Glutamatergic neuron (in vitro differentiated cells): ENCODE measurements around the gene PAQR4. TPM values are rescaled to one million over a fixed set of nuclear protein-coding genes. Genes with fewer than 3 reads are reported as not detected.
A peak's percentile ranks its signal among the peaks of the same experiment; 100 is the strongest.
"Not testable (repeated sequence)": the region's sequence is repeated elsewhere in the genome, so short reads cannot be mapped to it uniquely, and the experiment has no call there.

ENCODE experiments used
- DNase-seq: peaks from one replicate; pipeline ENCODE4 v3.0.0; 2022
- H3K27ac Mint-ChIP-seq: one replicate; pipeline ENCODE4 v1.8.0; 2020; ENCODE audit warnings: mild to moderate bottlenecking, mixed read lengths, inconsistent platforms; ENCODE audit not compliant: unreplicated experiment
- H3K27me3 Mint-ChIP-seq: one replicate; pipeline ENCODE4 v1.8.0; 2020; ENCODE audit warnings: mild to moderate bottlenecking, moderate library complexity, mixed read lengths, inconsistent platforms; ENCODE audit not compliant: unreplicated experiment
- H3K36me3 Mint-ChIP-seq: one replicate; pipeline ENCODE4 v1.8.0; 2020; ENCODE audit warnings: mild to moderate bottlenecking, mixed read lengths, inconsistent platforms; ENCODE audit not compliant: unreplicated experiment
- H3K4me1 Mint-ChIP-seq: one replicate; pipeline ENCODE4 v1.8.0; 2020; ENCODE audit warnings: mild to moderate bottlenecking, low read depth, mixed read lengths, inconsistent platforms; ENCODE audit not compliant: unreplicated experiment
- H3K4me3 Mint-ChIP-seq: one replicate; pipeline ENCODE4 v1.8.0; 2020; ENCODE audit warnings: mild to moderate bottlenecking, mixed read lengths, inconsistent platforms; ENCODE audit not compliant: unreplicated experiment
- H3K9me3 Mint-ChIP-seq: one replicate; pipeline ENCODE4 v1.8.0; 2020; ENCODE audit warnings: mild to moderate bottlenecking, moderate library complexity, mixed read lengths, inconsistent platforms; ENCODE audit not compliant: unreplicated experiment
- total RNA-seq: library from RNA; stranded (reverse); fragmentation: NEBNext Ultra II Directional; extraction: Animal tissue kit (Norgen Biotek cat#: 25700); gene quantifications from one replicate; pipeline ENCODE4 v1.2.1, GENCODE V29; 2021; ENCODE audit not compliant: unreplicated experiment
- TF ChIP-seq, protein P1 (sequence below): fragments of 200-600 bp; sonication (generic); IDR thresholded peaks from one replicate; pipeline ENCODE4 v1.5.0; 2021; ENCODE audit not compliant: partially characterized antibody, unreplicated experiment

PAQR4 gene
- total RNA-seq, 1 donor from 2014 or later, result 69.1 TPM

DNA sequence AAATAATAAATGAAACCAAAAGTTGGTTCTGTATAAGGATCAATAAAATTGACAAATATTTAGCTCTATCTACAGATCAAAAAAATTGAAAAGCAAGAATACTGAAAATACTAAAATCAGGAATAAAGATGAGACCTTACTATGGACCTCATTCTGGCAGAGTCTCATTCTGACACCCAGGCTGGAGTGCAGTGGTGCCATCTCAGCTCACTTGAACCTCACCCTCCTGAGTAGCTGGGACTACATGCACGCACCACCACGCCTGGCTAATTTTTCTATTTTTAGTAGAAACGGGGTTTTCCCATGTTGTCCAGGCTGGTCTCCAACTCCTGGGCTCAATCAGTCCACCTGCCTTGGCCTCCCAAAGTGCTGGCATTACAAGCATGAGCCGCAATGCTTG lies 27.1 kb upstream of the PAQR4 start:
- H3K4me3 Mint-ChIP-seq, result no peak overlapping the region
- no peak overlapping the region for H3K27ac Mint-ChIP-seq
- H3K36me3 Mint-ChIP-seq, result peaks cover 6% of the 10 kb centered on the region
- H3K9me3 Mint-ChIP-seq, result peaks cover 2% of the 10 kb centered on the region
- DNase-seq, result no peak
- H3K4me1 Mint-ChIP-seq, result no peaks in the 10 kb centered on the region
- peaks cover 2% of the 10 kb centered on the region for H3K27me3 Mint-ChIP-seq
- TF ChIP-seq, protein P1, sequence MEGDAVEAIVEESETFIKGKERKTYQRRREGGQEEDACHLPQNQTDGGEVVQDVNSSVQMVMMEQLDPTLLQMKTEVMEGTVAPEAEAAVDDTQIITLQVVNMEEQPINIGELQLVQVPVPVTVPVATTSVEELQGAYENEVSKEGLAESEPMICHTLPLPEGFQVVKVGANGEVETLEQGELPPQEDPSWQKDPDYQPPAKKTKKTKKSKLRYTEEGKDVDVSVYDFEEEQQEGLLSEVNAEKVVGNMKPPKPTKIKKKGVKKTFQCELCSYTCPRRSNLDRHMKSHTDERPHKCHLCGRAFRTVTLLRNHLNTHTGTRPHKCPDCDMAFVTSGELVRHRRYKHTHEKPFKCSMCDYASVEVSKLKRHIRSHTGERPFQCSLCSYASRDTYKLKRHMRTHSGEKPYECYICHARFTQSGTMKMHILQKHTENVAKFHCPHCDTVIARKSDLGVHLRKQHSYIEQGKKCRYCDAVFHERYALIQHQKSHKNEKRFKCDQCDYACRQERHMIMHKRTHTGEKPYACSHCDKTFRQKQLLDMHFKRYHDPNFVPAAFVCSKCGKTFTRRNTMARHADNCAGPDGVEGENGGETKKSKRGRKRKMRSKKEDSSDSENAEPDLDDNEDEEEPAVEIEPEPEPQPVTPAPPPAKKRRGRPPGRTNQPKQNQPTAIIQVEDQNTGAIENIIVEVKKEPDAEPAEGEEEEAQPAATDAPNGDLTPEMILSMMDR, result no peak

DNA sequence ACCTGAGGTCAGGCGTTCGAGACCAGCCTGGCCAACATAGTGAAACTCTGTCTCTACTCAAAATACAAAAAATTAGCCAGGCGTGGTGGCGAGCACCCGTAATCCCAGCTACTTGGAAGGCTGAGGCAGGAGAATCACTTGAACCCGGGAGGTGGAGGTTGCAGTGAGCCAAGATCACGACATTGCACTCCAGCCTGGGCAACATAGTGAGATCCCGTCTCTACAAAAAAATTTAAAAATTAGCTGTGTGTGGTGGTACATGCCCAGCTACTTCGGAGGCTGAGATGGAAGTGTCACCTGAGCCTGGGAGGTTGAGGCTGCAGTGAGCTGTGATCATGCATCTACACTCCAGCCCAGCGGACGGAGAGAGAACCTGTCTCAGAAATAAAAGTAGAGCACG lies 25.4 kb upstream of the PAQR4 start:
- not testable (repeated sequence) for H3K9me3 Mint-ChIP-seq, H3K27me3 Mint-ChIP-seq, DNase-seq, H3K4me3 Mint-ChIP-seq, H3K4me1 Mint-ChIP-seq, H3K27ac Mint-ChIP-seq, H3K36me3 Mint-ChIP-seq

DNA sequence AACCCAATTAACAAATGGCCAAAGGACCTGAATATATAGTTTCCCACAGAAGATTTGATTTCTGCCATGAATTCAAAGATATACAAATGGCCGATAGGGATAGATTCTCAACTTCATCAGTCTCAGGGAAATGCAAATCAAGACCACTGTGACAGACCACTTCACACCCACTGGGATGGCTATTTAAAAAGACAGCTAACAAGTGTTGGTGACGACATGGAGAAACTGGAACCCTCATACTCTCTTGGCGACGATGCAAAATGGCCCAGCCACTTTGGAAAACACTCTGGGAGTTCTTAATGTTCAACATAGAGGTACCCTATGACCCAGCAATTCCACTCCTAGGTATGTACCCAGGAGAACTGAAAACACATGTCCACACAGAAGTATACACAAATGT lies 22.5 kb upstream of the PAQR4 start:
- Mint-ChIP-seq H3K36me3 (peaks cover 8% of the 10 kb centered on the region), H3K9me3 (peaks cover 2% of the 10 kb centered on the region), H3K27me3 (no peaks in the 10 kb centered on the region), H3K27ac (no peak overlapping the region), H3K4me1 (peaks cover 2% of the 10 kb centered on the region), H3K4me3 (no peak overlapping the region)
- TF ChIP-seq, protein P1, result no peak
- DNase-seq, result no peak

DNA sequence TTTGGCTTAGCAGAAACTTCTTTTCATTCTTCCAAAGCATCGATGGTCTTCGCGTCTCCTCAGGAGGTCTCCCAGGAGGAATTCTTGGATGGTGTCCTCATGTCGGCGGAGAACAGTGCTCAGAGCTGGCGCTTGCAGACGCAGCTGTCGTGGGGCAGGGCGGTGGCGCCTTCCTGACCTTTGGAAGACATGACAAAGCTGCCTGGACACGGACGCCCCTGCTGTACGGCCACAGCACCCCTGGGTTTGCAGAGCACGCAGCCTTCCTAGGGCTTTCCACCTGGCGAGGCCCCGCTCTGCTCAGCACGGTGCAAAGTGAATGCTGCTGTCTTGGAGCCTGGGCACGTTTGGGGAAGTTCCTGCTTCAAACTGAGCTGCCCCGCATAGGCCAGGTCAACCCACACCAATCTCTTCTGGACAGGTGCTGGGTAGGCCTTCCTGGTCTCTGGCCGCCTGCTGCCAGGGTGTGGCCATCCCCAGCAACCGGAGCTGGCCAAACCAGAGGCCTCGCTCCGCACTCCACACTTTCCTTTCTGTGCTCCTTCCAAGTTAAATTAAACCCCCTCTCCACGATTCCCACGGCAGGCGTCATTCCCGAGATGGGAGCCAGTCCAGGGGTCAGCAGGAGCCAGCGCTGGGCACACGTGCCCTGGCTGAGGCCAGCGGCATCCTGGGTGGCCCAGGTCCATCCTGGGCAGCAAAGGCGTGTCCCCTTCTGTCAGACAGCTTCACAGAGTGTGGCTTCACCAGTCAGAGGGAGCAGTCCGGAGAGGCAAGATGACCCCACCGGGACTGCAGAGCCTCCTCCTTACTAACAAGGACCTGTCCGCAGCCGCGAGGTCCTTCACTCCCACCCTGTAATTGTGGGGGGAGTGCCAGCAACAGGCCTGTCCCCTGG lies 20.1 kb upstream of the PAQR4 start:
- no peak for DNase-seq
- peak overlapping the region; percentile 17 for H3K27ac Mint-ChIP-seq
- peaks cover 8% of the 10 kb centered on the region for H3K27me3 Mint-ChIP-seq
- H3K4me3 Mint-ChIP-seq, result no peak overlapping the region
- H3K36me3 Mint-ChIP-seq, result peaks cover 8% of the 10 kb centered on the region
- H3K4me1 Mint-ChIP-seq, result peaks cover 7% of the 10 kb centered on the region
- H3K9me3 Mint-ChIP-seq, result peaks cover 2% of the 10 kb centered on the region
- TF ChIP-seq, protein P1, result no peak

DNA sequence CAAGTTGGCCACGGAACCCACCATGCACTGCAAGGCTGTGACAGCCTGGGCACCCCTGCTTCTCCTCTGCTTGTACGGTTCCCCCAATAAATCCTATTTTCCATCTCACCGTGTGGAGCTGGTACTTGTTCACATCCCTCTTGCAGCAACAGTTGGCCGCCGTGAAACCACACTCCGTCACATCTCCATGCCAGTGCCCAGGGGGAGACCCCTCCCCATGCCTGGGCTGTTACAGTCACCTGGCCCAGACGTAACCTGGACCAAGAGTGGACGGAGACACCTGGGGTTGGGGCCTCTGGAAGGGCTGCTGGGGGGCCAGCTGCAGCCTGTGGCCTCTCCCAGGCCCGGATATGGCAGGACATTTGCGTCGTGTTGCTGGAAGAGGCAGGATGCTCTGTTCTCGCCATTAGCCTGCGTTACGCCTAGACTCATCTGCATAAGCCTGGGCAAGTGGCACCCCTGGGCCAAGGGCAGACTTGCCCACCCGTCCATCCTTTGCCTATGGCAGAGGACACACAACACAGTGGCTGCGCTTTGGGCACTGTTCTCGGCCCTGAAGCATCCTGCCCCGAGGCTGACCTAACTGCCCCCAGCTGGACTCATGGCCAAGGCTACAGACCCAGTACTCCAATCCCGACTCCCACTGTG lies 19.3 kb upstream of the PAQR4 start:
- TF ChIP-seq, protein P1, result no peak
- H3K4me3 Mint-ChIP-seq, result no peak overlapping the region
- H3K27ac Mint-ChIP-seq, result no peak overlapping the region
- peaks cover 11% of the 10 kb centered on the region for H3K4me1 Mint-ChIP-seq
- H3K27me3 Mint-ChIP-seq, result peaks cover 11% of the 10 kb centered on the region
- peaks cover 8% of the 10 kb centered on the region for H3K36me3 Mint-ChIP-seq
- peaks cover 2% of the 10 kb centered on the region for H3K9me3 Mint-ChIP-seq
- DNase-seq, result no peak
